Stimulated activated CD4-positive, alpha-beta T cell treated with anti-CD3 and anti-CD28 coated beads, Interleukin-1b, Interleukin-23, amount 100 ng/mL, for 4 hours (primary cell): ENCODE measurements around the gene CNNM3.
"Not testable (repeated sequence)": the region's sequence is repeated elsewhere in the genome, so short reads cannot be mapped to it uniquely, and the experiment has no call there.

Experiments
- DNase-seq, 2 donors: peaks; one replicate each; pipeline ENCODE4 v3.0.0-alpha.2; 2020; ENCODE audit warnings: low read depth in 2 of 2

Gene CNNM3

GRCh38 chr2:96839875-96840850, 24.1 kb downstream of the CNNM3 start:
- DNase-seq, result no peak

GRCh38 chr2:96841701-96842495, 25.8 kb downstream of the CNNM3 start:
- no peak for DNase-seq

- DNase-seq, result no peak
These were observed 26.5 kb downstream of the CNNM3 start for GRCh38 chr2:96842600-96842999.

- DNase-seq, result no peak
These were observed 27.6 kb downstream of the CNNM3 start, which contains the start of gene ANKRD23 for GRCh38 chr2:96843538-96844268. Gene ANKRD23, minus strand, starts transcription at chr2:96844021. Its CDS starts 29 bp downstream, at chr2:96843992.

GRCh38 chr2:96844405-96844808, 28.3 kb downstream of the CNNM3 start:
- DNase-seq, result no peak

GRCh38 chr2:96846825-96847224, 30.8 kb downstream of the CNNM3 start:
- no peak for DNase-seq

- no peak for DNase-seq
These were observed 31.5 kb downstream of the CNNM3 start for GRCh38 chr2:96847586-96847985.

- DNase-seq, result no peak
These were observed 32.2 kb downstream of the CNNM3 start for GRCh38 chr2:96848264-96848663.

GRCh38 chr2:96852667-96853066, 36.6 kb downstream of the CNNM3 start:
- no peak for DNase-seq

GRCh38 chr2:96853321-96853720, 37.3 kb downstream of the CNNM3 start:
- DNase-seq, result no peak

GRCh38 chr2:96856776-96857666, 41.0 kb downstream of the CNNM3 start:
- no peak for DNase-seq

GRCh38 chr2:96857667-96858372, 41.8 kb downstream of the CNNM3 start, which contains the start of gene ANKRD39:
Gene ANKRD39, minus strand, starts transcription at chr2:96858016. Its CDS starts 29 bp downstream, at chr2:96857987.
- peak; percentile 96 for DNase-seq

- DNase-seq, result no peak
These were observed 43.1 kb downstream of the CNNM3 start for GRCh38 chr2:96859099-96859649.

GRCh38 chr2:96859681-96860064, 43.6 kb downstream of the CNNM3 start:
- no peak for DNase-seq

- peak; percentile 30 to 44 for DNase-seq
These were observed 44.3 kb downstream of the CNNM3 start for GRCh38 chr2:96860065-96861029.

GRCh38 chr2:96861074-96861473, 45.0 kb downstream of the CNNM3 start:
- no peak for DNase-seq

GRCh38 chr2:96863056-96863455, 47.0 kb downstream of the CNNM3 start:
- not testable (repeated sequence) for DNase-seq

- DNase-seq, result no peak
These were observed 47.7 kb downstream of the CNNM3 start for GRCh38 chr2:96863575-96864342.
